Measurements from ENCODE around the gene PCDHAC2. TPM values are rescaled to one million over a fixed set of nuclear protein-coding genes. Genes with fewer than 3 reads are reported as not detected.

Gene PCDHAC2
- polyA plus RNA-seq, 1 of the 3 experiments (the other 2 are of a cell fraction) = 0.39 TPM

- TF ChIP-seq, protein P1, sequence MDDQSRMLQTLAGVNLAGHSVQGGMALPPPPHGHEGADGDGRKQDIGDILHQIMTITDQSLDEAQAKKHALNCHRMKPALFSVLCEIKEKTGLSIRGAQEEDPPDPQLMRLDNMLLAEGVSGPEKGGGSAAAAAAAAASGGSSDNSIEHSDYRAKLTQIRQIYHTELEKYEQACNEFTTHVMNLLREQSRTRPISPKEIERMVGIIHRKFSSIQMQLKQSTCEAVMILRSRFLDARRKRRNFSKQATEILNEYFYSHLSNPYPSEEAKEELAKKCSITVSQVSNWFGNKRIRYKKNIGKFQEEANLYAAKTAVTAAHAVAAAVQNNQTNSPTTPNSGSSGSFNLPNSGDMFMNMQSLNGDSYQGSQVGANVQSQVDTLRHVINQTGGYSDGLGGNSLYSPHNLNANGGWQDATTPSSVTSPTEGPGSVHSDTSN (IDR thresholded peaks at IDR 0.05) = no peak
- TF ChIP-seq FOSL2 (IDR thresholded peaks at IDR 0.05; ENCODE audit: borderline replicate concordance, low read depth) = no peak
- TF ChIP-seq, protein P2, sequence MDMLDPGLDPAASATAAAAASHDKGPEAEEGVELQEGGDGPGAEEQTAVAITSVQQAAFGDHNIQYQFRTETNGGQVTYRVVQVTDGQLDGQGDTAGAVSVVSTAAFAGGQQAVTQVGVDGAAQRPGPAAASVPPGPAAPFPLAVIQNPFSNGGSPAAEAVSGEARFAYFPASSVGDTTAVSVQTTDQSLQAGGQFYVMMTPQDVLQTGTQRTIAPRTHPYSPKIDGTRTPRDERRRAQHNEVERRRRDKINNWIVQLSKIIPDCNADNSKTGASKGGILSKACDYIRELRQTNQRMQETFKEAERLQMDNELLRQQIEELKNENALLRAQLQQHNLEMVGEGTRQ (IDR thresholded peaks at IDR 0.05; ENCODE audit: borderline replicate concordance, low read depth, low read length) = no peak
- no peak for TF ChIP-seq REST (IDR thresholded peaks at IDR 0.05; ENCODE audit: low read depth, low read length)
- TF ChIP-seq TAF1 (IDR thresholded peaks at IDR 0.05; ENCODE audit: borderline replicate concordance, low read depth, low read length) = no peak
- TF ChIP-seq ELF1 (IDR thresholded peaks at IDR 0.05) = no peak
Measured at GRCh38 chr5:140951636-140952035, 14.6 kb upstream of the PCDHAC2 start (continued).

- H3K79me2 ChIP-seq (ENCODE audit: insufficient read depth) = no peaks in the 10 kb centered on the region
- 18% methylated on average over 2 of the region's 2 CpGs for WGBS (ENCODE audit: low lambda C conversion rate)
- H3K27me3 ChIP-seq (ENCODE audit: insufficient read depth) = no peaks in the 10 kb centered on the region
- ChIA-PET POLR2A (no interaction called here), CTCF (interaction anchor here (1.7 to 3.3 kb wide), 3 partner anchors 27 to 112 kb away, joined by 5 to 11 read pairs (median 7); partner anchors contain the start of genes PCDHA8 and PCDHAC1)
- no peaks in the 10 kb centered on the region for H3K9me2 ChIP-seq
- no peak for DNase-seq
- H3F3A ChIP-seq (replicated peaks; ENCODE audit: insufficient read depth) = no peaks in the 10 kb centered on the region
- H3K36me3 ChIP-seq (replicated peaks in 1 of 2; ENCODE audit: control insufficient read depth in 1 of 2, insufficient read depth in 2 of 2, low read length in 1 of 2) = no peaks in the 10 kb centered on the region
- H4K20me1 ChIP-seq (ENCODE audit: insufficient read depth) = no peaks in the 10 kb centered on the region
- H3K9ac ChIP-seq = no peak overlapping the region
- no peaks in the 10 kb centered on the region for H3K4me1 ChIP-seq (ENCODE audit: control insufficient read depth in 1 of 2, insufficient read depth in 2 of 2, low read depth in 1 of 2, low read length in 1 of 2)
- no peaks in the 10 kb centered on the region for H3K9me3 ChIP-seq
- no peak overlapping the region for H3K4me2 ChIP-seq
- H3K4me3 ChIP-seq (ENCODE audit: low read depth in 2 of 2, low read length in 1 of 2) = no peak overlapping the region
- no peak overlapping the region for H3K27ac ChIP-seq (ENCODE audit: low read depth in 2 of 2, low read length in 1 of 2)
- no peak overlapping the region for H2AFZ ChIP-seq (ENCODE audit: low read depth)
- TF ChIP-seq GABPA (IDR thresholded peaks at IDR 0.05; ENCODE audit: low read depth) (no peak), NFIC (IDR thresholded peaks at IDR 0.05; ENCODE audit: borderline replicate concordance) (no peak), GATA2 (CRISPR knock-in tag; IDR thresholded peaks at IDR 0.05) (no peak), RXRA (IDR thresholded peaks at IDR 0.05; ENCODE audit: borderline replicate concordance, low read depth) (no peak), REST (IDR thresholded peaks at IDR 0.05; ENCODE audit: low read depth, low read length) (no peak), RCOR1 (IDR thresholded peaks at IDR 0.05; ENCODE audit: low read length) (no peak), FOXM1 (IDR thresholded peaks at IDR 0.05; ENCODE audit: low read depth) (no peak), POLR2AphosphoS5 (IDR thresholded peaks at IDR 0.05; ENCODE audit: low read depth, low read length) (no peak), SIN3A (IDR thresholded peaks at IDR 0.05; ENCODE audit: borderline replicate concordance, low read depth, low read length) (no peak)
- TF ChIP-seq, protein P3, sequence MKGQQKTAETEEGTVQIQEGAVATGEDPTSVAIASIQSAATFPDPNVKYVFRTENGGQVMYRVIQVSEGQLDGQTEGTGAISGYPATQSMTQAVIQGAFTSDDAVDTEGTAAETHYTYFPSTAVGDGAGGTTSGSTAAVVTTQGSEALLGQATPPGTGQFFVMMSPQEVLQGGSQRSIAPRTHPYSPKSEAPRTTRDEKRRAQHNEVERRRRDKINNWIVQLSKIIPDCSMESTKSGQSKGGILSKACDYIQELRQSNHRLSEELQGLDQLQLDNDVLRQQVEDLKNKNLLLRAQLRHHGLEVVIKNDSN (IDR thresholded peaks at IDR 0.05; ENCODE audit: borderline replicate concordance, low read depth) = no peak
- TF ChIP-seq, protein P4, sequence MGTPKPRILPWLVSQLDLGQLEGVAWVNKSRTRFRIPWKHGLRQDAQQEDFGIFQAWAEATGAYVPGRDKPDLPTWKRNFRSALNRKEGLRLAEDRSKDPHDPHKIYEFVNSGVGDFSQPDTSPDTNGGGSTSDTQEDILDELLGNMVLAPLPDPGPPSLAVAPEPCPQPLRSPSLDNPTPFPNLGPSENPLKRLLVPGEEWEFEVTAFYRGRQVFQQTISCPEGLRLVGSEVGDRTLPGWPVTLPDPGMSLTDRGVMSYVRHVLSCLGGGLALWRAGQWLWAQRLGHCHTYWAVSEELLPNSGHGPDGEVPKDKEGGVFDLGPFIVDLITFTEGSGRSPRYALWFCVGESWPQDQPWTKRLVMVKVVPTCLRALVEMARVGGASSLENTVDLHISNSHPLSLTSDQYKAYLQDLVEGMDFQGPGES (IDR thresholded peaks at IDR 0.05; ENCODE audit: low read depth, low read length) = no peak
- TF ChIP-seq, protein P2 (IDR thresholded peaks at IDR 0.05; ENCODE audit: borderline replicate concordance, low read depth, low read length) = no peak
- TF ChIP-seq, protein P5, sequence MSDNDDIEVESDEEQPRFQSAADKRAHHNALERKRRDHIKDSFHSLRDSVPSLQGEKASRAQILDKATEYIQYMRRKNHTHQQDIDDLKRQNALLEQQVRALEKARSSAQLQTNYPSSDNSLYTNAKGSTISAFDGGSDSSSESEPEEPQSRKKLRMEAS (IDR thresholded peaks at IDR 0.05; ENCODE audit: low read depth) = no peak
Measured at GRCh38 chr5:140953234-140953633, 13.0 kb upstream of the PCDHAC2 start.
